ENCODE measurements around the gene IRF1.

Gene IRF1

DNA sequence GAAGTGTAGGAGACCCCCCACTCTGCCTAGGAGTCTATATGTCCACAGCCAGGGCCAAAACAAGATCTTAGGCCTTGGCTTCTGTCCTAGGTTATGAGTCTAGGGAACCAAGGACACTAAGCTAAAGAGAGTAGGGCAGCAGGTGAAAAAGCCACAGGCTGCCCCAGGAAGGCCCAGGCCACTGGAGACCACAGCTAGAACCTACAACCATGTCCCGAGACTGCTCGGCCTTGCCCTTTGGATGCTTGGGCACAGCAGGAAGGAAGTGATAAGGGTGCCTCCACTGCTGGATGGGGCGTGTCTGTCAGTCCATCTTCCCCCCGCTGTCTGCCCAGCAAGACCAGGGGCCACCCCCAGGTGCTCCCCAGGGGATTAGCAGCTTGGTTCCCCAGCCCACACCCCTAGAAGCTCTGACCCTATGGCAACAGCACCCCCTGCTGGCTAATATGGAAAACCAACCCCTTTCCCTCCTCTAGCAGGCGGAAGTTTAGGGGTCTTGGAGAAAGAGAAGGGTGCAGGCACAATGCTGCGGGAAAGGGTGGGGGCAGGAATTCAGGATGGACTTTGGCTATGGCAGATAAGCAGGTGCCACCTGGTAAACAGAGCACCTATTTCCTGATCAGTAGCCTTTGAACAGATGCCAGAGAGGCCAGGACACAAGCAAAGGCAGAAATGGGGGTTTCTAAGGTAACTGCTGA is 10.5 kb upstream of the IRF1 start:
- FAIRE-seq, result no peak

DNA sequence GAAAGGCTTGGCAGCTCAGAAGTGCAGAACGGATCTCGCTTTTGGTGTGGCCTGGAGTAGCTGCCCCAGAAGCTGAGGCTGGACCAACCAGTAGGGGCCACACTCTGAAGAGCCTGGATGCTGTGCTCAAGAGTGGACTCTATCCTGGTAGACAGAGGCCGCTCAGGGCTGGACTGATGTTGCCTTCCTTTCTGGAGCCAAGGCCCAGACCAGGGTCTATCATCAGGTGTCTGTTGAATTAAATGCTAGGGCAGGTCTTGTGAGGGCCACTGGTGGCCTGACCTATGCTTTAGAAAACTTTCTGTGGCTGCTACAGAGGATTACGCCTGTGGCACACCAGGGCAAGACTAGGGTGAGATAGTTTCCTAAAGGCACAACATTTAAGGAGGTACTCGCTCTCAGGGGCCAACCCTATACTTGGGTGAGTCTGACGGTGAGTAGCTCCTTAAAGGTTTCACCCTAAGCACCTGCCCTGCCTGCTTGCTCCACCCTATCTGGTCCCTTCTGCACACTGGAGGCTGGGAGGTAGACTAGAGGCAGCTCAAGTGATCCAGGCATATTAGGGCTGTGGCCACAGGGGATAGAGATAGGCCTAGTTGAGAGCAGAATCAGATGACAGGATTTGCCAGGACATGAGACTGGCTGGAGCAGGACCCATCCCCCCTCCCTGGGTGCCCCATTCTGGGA is 9.8 kb upstream of the IRF1 start:
- no peak for FAIRE-seq

DNA sequence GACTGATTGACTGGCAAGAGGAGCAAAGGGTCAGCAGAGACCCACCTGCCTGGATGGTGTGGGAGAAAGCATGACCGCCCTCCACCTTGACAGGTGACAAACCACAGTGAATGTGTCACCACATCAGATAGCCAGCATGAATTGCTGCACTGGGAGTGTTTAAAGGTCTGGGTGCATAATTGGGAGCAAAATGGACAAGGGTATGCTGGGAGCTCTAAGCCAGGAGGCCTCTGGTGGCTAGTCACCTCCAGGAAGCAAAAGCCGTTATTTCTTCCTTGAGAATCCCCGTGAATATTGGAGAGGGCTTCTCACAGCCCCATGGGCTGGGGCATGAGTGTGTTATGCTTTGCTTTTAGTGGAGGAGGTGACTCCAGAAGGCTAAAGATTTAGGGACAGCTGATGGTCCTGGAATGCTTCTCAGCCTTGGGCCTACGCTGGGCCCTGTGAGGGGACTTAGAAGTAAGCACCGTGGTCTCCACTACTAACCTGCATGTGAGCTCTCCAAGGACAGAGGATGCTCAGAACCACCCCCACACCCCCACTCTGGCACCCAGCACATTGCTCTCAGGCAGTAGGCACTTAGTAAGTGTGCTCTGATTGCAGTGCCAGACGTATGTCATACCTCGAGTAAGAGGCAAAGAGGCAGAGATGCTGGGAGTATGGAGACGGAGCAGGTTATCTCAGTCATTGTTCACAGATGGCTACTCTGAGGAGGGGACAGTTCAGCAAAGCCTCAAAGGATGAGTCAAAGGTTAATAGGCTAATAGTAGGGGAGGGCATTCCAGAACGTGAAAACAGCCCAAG is 9.1 kb upstream of the IRF1 start:
- FAIRE-seq, result no peak

DNA sequence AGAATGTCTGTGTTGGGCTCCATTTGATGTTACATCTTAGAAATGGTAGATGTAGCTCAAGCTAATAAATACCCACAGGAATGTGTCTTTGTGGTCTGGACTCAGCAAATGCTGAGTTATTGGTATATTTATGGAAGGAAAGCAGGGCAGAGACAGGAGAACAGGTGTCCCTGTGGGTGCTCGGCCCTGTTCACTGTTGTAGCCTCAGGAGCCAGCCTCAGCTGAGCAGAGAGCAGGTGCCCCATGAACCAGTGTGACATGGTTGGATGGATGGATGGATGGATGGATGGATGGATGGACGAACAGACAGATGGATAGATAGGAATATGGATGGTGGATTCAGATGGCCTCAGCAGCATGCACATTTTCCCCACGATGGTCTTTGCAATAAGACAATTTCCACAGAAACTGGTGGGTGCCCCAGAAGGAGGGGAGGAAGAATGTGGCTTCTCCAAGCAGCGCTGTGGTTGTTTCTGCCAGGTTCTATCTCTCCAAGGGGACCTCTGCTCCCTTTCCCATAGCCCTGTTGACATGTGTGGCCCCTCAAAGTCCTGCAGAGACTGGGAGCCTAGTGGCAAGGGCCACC is 8.2 kb upstream of the IRF1 start:
- FAIRE-seq, result no peak

DNA sequence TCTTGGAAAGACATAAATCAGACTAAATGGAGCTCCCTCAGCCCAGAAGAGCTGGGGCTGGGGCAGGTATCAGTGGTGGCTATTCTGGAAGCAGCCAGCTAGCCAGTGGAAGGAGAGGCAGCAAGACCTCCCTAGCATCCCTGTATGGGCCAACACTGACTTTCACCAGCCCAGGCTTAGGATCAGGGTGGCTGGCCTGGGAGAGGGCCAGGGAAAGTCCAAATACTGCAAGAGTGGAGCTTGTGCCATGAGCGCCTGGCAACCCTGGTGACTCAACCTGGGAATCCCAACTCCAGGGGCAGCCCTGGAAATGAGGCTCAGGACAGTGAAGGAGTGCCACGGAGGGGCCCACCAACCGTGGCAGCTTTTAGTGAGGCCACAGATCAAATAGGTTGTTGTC is 7.6 kb upstream of the IRF1 start:
- no peak for FAIRE-seq

DNA sequence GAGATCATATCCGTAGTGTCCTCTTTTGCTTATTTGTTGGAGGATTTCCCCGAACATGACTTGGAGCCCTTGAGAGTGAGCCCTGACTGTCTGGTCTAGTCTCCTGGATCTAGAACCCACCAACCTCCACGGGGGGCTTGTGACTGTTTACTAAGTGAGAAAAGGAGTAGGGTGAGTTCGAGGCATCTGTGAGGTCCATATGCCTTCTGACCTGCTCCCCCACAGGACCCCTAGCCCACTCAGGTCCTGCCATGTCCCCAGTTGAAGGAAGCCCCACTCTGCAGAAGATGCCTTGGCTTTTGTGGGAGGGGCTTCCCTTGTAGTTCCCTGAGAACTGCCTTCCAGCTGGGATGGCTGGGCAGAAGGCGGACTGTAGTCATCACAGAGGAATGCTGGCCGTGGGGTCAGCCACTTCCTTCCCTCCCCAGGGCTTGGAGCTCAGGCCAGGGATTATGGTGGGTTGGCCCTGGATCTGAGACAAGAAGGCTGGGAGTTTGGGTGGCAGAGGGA is 7.0 kb upstream of the IRF1 start:
- FAIRE-seq, result peak; percentile 81

DNA sequence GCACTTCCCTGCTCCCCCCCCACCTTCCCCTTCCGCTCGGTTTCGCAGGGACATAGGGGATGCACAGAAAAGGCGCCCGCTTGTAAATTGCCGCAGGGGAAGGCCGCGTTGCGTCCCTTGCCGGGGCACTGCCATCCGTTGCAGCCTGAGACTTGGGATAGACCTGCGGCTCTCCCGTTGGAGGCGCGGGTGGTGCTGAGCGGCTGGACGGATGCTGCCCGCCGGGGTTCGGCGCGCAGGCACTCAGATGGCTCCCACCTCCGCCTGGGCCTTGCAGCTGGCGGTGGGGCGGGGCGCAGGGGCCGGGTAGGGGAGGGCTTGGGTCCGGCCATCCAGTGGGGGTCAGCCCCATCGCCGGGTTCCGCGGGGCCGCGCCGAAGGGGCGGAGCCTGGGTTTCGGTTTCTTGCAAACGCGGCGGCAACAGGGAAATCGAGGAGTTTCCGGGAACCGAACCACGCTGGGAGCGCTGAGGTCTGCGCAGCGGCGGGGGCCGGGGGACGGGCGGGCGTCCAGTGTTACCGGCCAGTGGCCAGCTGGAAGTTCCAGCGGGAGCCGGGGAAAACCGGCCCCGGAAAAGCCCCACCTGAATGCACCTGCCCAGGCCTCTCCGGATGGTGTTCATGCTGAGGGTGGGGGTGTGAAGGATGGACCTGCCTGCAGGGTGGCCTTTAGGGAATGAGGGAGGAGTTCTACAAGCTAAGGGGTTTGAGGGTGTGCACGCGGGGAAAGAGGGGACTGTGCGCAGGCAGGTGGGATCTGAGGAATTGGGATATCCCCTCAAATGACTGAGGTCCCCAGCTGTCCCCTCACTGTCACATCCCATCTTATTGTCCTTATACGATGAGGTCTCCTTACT is 6.3 kb upstream of the IRF1 start:
- FAIRE-seq, result no peak

DNA sequence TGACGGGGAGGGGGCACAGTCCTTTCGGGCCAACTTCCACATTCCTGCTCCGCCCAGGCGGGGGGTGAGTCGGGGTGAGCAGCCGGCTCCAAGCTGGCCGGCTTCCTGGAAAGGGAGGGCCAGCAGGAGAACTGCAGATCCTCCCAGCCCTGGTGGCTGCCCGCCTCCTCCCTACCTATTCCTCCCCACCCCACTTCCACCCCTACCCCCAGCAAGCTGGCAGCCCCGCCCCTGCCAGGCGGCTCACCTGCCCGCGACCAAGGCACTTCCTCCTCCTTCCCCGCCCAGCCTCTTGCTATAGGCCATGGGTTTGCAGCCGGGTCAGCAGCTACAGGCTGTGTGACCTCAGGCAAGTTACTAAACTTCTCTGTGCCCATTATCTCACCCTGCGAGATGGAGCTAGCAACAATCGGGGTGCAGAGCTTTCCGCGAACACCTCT is 5.6 kb upstream of the IRF1 start:
- FAIRE-seq, result no peak

DNA sequence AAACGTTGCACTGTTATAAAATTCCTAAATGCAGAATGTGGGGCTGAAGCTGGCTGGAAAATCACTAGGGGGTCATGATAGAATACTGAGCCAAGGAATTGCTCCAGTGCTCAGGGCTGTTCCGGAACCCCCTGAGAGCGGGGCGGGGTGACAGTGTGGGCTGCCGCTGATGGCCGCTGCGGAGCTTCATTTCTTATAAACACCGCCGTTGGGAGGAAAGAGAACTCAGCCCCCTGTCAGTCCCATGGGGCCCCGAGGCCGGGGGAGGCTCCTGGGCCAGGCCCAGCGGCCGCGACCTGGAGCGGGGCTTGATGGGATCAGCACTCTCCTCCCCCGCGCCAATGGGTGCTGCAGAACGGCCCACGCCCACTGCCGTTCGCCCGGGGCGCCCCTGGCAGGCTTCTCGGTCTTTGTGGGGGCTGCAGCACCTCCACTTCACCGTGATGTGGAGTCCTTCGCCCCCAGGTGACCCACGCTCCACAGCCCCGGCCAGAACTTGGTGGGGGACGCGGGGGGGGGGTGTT is 5.2 kb upstream of the IRF1 start:
- FAIRE-seq, result no peak

DNA sequence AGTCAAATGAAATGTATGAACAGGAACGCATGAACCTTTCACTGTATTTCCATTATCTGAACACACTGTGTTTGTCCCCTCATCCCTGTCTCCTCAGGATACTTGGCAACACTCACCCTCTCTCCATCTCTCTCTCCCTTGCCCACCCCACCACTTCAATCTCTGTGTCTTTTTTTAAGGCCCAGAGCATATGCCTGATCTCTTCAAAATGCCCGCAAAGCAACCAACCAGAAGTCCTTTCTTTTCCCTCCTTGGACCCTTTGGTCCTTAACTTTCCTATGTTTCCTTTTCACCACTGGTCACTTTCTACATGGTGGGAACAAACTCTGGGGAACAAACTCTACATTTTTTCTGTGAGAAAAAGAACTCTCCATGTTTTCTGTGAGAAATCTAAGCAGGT is 3.2 kb upstream of the IRF1 start:
- FAIRE-seq, result no peak

DNA sequence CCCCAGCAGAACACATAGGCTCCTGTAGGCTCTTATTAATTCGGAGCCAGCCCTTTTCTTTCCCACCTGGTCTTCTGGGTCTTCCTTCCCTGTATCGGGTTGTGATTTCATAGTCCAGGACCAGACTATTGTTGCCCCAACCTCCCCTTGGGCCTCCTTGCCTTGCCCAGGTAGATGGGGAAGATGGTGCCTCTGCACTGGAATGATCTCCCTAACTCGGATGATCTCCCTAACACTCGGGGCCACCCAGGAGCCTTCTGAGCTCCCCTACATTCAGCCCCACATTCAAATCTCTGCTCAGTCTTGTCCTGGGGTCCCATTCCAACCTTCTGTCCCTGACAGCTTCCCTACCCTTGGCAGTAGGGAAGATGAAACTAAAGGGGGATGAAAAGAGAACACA is 2.7 kb upstream of the IRF1 start:
- FAIRE-seq, result no peak

DNA sequence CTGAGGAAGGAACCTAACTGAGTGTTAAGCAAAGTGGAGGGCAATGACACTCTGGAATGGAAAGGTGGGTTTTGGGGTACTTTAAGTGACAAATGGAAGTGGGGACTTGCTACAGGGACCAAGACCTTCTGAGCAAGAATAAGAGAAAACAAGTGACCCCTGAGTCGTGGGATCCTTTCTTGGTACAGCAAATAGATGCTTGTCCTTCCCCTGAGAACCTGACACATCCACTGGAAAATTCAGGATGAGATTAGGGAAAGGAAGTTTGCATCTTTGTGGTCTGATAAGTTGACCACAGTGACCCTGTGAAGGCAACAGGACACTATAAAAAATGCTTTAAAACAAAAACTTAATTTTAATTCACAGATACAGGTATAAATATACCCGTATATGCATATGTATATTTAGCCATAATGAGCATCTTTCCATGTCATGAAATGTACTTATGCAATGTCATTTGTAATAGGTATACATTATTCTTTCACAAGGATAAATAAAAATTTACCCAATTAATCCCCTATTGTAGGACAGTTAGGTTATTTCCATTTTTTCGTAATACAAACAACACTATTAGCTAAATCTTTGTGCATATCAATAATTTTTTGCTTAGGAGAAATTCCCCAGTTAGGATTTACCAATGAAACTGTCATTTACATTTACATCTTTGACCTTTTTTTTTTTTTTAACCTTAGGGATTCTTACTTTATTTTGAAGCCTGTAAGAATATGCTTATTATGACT is 2.0 kb upstream of the IRF1 start:
- no peak for FAIRE-seq

DNA sequence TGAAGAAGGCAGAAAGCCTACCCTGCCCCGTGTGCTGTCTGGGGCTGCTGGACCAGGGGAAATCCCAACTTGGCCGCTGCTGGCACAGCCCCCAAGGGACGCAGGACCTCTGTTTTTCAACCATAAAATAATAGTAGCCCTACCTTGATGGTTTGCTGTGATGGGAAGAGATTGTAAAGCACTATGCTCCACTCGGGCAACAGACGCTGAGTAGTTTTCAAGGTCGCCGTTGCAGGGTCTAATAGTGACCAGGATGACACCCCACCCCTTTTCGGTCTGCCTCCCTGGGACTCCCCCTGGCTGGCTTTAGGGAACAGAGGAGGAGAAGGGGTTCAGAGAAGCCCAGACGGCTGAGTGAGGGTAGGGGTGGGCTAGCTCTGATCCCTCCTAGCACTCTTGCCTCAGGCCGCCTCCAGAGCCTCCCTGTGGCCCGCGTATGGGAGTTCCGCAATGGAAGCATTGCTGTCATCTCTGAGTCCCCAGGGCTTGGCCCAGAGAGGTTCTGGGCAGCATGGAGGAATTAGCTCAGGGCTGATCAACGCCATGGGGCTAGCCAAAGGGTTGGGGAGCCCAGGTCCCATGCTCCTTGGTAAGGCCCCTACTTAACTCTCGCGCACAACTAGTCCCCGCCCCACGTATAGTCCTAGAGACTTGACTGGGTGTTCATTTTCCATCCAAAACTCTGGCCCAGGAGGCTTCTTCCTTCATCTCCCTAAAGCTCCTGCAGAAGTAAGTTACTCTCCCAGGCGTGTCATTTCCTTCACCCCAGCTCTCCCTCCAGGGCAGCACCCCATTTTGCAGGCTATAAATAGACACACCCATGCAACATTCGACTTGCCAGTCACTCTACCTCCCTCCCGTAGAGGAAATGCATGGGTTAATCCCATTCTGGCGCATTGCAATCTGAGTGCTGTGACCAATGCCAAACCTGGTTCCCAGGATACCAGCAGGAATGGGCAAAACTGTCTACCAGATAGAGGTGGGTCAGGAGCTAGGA is 1.1 kb upstream of the IRF1 start:
- no peak for FAIRE-seq

DNA sequence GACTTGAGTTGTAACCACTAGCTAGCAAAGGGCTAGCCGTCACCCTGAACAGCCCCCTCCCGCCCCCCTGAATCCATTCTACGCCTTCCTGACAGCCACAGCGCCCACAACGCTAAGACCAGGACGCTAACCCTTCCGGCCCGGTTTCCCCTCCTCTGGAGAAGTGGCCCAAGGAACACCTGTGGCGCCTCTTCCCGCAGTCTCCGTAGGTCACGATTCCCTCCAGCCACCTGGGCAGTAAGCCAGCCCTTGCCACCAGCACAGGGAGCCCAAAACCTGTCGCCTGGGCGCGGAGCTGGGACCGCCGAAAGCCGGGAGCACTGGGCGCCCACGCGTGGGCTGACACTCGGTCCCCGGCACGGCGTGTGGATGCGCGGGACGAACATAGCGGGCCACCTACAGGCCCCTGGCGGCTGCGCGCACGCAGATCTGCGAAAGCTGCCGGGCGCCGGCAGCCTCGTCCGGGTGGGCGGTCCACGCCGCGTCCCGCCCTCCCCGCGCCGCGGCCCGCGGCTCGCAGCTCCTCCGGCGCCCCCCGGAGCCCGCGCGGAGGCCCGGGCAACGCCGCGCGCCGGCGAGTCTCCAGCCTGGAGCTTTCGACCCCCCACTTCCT is 596 bp downstream of the IRF1 start:
- no peak for FAIRE-seq

DNA sequence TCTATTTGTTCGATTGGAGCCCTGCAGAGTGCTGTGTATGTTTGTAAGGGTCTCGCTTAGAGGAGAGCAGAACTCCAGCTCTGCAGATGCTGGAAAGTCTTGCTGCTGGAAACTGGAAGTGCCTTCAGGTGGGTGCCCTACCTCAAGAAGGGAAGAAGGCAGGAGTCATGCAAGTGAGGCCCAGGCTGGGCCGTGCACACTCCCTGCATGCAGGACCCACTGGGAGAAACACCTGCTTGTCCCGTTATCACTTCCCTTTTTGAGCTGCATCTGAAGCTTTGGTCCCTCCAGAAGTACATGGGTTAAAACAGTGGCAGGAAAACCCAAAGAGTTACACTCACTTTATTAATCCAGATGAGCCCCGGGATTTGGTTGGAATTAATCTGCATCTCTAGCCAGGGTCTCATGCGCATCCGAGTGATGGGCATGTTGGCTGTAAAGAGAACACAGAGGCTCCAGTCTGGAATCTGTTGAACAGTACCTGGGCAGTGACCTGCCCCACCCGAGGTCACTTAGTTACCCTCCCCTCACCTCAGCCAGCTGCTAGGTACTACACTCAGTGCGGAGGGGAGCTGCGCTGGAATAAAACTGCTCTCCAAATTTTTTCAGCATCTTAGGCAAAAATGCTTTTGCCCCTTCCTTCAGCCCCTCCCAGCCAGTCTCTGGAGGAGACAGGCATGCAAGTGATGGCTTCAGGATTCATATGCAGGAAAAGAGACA is 1.4 kb downstream of the IRF1 start:
- no peak for FAIRE-seq

DNA sequence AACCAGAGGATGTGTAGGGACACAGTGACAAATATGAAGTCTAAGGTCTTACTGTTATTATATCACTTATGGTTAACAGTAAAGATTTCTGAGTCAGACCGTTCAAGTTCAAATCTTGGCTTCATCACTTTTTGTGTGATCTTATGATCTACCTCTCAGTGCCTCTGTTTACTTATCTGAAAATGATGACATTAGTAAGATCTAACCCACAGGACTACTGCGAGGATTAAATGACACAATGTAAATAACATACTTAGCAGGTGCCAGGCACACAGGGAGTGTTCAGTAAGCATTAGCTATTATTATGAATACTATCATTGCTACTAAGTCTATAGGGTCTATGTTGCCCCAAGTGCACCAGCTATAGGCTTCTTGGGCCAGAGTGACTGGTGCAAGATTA is 2.0 kb downstream of the IRF1 start:
- no peak for FAIRE-seq

DNA sequence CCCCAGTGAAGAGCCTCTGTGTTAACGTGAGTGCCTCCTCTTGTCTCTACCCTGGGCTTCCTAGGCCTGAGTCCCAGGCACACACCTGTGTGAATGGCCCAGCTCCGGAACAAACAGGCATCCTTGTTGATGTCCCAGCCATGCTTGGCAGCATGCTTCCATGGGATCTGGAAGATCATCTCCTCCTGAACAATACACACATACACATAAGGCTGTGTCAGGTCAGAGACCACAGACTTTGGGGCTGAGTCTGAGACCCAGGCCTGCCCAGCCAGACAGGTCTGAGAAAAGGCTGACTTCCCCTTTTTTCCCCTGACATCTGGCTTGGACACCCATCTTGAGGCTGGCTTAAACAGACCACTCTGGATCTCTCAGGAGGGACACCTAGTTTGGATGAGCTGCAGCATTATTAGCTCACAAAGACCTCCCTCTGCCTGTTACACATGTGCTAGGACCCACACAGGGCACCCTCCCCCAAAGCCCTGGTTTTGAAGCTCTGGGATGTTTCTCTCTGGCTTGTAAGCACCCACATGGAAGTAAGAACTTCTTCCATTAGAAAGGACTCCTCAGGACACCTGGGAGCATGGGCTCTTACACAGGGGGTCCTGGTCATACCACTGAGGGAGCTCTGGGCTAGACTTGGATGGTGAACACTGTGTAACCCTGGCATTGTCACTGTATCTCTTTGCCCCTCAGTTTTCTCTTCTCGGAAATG is 2.6 kb downstream of the IRF1 start:
- no peak for FAIRE-seq

DNA sequence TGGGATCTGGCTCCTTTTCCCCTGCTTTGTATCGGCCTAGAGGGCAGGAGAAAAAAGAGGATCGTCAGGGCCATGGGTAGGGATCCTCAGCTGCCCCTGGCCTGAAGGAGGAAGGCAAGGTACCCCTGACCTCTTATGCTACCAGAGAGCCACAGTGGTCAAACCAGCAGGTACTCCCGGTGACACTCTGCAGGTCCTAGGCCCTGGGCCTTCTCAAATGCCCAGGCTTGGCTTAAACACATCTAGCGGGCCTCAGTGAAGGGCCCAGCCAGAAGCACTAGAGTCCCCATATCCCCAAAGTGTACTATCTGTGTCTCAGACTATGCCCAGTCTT is 3.5 kb downstream of the IRF1 start:
- FAIRE-seq, result no peak

All from A204.1 (cell line).